Panc1 (cell line): Measurements from ENCODE around the gene TTC3.

Experiments
- CTCF ChIP-seq: fragments of 450-650 bp; IDR thresholded peaks from 2 replicates; pipeline ENCODE4 v1.5.1; 2017; ENCODE audit warnings: mild to moderate bottlenecking
- POLR2AphosphoS5 ChIP-seq: IDR thresholded peaks from 2 replicates; pipeline ENCODE4 v1.6.1; 2012; ENCODE audit warnings: mild to moderate bottlenecking, low read depth, low read length, moderate library complexity
- REST ChIP-seq, 2 experiments: IDR thresholded peaks; 2 replicates each; pipeline ENCODE4 v1.6.1; 2011 to 2012; ENCODE audit warnings: low read depth in 2 of 2, control low read depth in 1 of 2, low read length in 1 of 2, mild to moderate bottlenecking in 1 of 2, moderate library complexity in 1 of 2; ENCODE audit not compliant: insufficient read depth in 1 of 2
- SIN3A ChIP-seq: IDR thresholded peaks from 2 replicates; pipeline ENCODE4 v1.6.1; 2012; ENCODE audit warnings: low read depth, mild to moderate bottlenecking, low read length, moderate library complexity, borderline replicate concordance; ENCODE audit not compliant: insufficient read depth

GRCh38 chr21:37057614-37058013, 15.4 kb upstream of the TTC3 start:
- TF ChIP-seq POLR2AphosphoS5 (no peak), SIN3A (no peak), REST (IDR thresholded peaks at IDR 0.05; ENCODE audit: insufficient read depth in 1 of 2, low read depth in 2 of 2, low read length in 1 of 2) (no peak), CTCF (no peak)
